ENCODE data around the gene ITGAX. TPM values are rescaled to one million over a fixed set of nuclear protein-coding genes. Genes with fewer than 3 reads are reported as not detected.

ITGAX gene
- total and polyA plus RNA-seq, 2 of the 8 experiments (the other 6 are each of a cell fraction or from before 2014, with no cell fraction given): 0.30 TPM; not detected in 1

DNA sequence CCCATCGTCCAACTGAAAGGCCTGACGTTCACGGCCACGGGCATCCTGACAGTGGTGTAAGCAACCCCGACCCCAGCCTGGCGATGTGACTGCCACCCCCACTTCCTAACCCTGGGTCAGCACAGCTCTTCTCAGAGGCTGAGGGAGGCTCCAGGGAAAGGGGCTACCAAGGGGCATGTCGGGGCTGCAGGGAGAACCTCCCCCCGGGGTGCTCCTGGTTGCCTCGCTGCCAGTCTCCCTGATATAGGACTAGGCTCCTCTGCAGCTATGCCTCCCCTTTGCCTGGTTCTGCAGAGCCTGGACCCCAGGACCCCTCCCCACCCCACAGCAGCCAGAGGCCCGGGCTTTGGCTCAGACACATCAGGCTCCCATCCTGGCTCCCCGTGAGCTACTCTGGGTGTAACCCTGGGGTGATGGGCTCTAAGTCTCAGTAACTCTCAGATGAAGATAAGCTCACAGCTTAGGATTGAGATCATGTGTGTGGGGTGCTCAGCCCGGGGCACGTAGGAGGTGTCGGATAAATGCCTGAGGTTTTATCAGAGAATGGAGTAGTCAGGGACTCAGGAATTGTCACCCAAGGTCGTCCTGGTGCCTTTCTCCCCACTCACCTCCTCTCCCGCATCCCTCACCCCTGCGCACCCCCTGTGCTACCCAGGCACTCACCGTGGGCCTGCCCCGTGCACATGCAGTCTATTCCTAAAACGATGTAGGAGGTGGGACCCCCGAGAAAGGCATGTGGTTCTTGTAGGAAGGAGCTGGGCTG, 48.8 kb downstream of the ITGAX start:
- H4K8ac ChIP-seq (ENCODE audit: extremely low read depth, insufficient read depth, low read length): peak overlapping the region; percentile 14; the same call in 1 of the 2 replicates

More for the DNA sequence above, 48.8 kb downstream of the ITGAX start:
- H3K23ac ChIP-seq (ENCODE audit: insufficient read length): no peak overlapping the region
- H3K56ac ChIP-seq (replicated peaks; ENCODE audit: insufficient read length, low read depth, low read length): no peak overlapping the region
- H3K18ac ChIP-seq (ENCODE audit: extremely low read depth, low read length): no peak overlapping the region
- no peak overlapping the region for H2AK5ac ChIP-seq (ENCODE audit: low read depth, low read length)
- H3K27ac ChIP-seq (ENCODE audit: low read depth, low read length): no peak overlapping the region
- no peaks in the 10 kb centered on the region for H3K79me1 ChIP-seq (ENCODE audit: low read depth, low read length)
- FAIRE-seq (no peak), DNase-seq (ENCODE audit: low read depth in 1 of 2, low spot score in 2 of 2) (no peak)
- no peak overlapping the region for H3K4ac ChIP-seq (replicated peaks; ENCODE audit: insufficient read length, low read depth, low read length)
- H2BK12ac ChIP-seq (ENCODE audit: low read depth, low read length): no peak overlapping the region
- no peak overlapping the region for H2BK120ac ChIP-seq (replicated peaks; ENCODE audit: low read depth, low read length)
- H3K4me1 ChIP-seq (replicated peaks in 1 of 4; ENCODE audit: control insufficient read depth in 3 of 4, insufficient read depth in 4 of 4, low read length in 3 of 4): no peaks in the 10 kb centered on the region
- CTCF ChIA-PET (ENCODE audit: partially characterized antibody): interaction anchor here (0.8 kb wide), 1 partner anchor 15 kb away, joined by 4 read pairs; no protein-coding TSS in a partner anchor
- no peak overlapping the region for H3K14ac ChIP-seq (ENCODE audit: insufficient read length)
- POLR2A ChIA-PET (ENCODE audit: partially characterized antibody): no interaction called here
- H4K5ac ChIP-seq (ENCODE audit: insufficient read length, low read depth, low read length): no peak overlapping the region
- no peak overlapping the region for H3K9ac ChIP-seq (replicated peaks in 1 of 4; ENCODE audit: extremely low read depth in 1 of 4, low read depth in 3 of 4, low read length in 3 of 4)
- no peak overlapping the region for H2BK20ac ChIP-seq (ENCODE audit: low read length)
- no peaks in the 10 kb centered on the region for H3K23me2 ChIP-seq (ENCODE audit: low read depth, low read length)
- no peak overlapping the region for H2BK15ac ChIP-seq (ENCODE audit: low read length)
- H3K4me3 ChIP-seq (ENCODE audit: extremely low read depth in 1 of 4, insufficient read depth in 2 of 4, low read depth in 3 of 4, low read length in 4 of 4): no peak overlapping the region
- no peaks in the 10 kb centered on the region for H3K36me3 ChIP-seq (ENCODE audit: control insufficient read depth in 2 of 4, insufficient read depth in 4 of 4, low read length in 3 of 4)
- no peak overlapping the region for H2AFZ ChIP-seq (ENCODE audit: low read length)
- H4K91ac ChIP-seq (replicated peaks; ENCODE audit: insufficient read length, low read length): no peak overlapping the region
- no peaks in the 10 kb centered on the region for H4K20me1 ChIP-seq (replicated peaks in 1 of 2; ENCODE audit: control insufficient read depth in 1 of 2, insufficient read depth in 2 of 2, low read length in 2 of 2)
- no peak overlapping the region for H3K4me2 ChIP-seq (ENCODE audit: insufficient read depth in 1 of 2, low read depth in 2 of 2, low read length in 2 of 2)
- H3K27me3 ChIP-seq (replicated peaks in 1 of 4; ENCODE audit: control insufficient read depth in 3 of 4, extremely low read depth in 1 of 4, insufficient read depth in 3 of 4, low read length in 3 of 4): no peaks in the 10 kb centered on the region
- H3K9me3 ChIP-seq (ENCODE audit: insufficient read depth in 2 of 2, low read depth in 1 of 2, low read length in 1 of 2): no peaks in the 10 kb centered on the region
- 93% methylated on average over 19 of the region's 21 CpGs; no CpG with 5 or more reads in 1 of the 2 experiments for WGBS, 2 experiments (ENCODE audit: extremely low coverage in 1 of 2, insufficient coverage in 1 of 2, insufficient read length in 1 of 2, insufficient replicate concordance in 2 of 2, low coverage in 1 of 2, low lambda C conversion rate in 2 of 2, missing lambda C conversion rate in 1 of 2)
- no peak overlapping the region for H2BK5ac ChIP-seq (ENCODE audit: low read depth, low read length)
- no peaks in the 10 kb centered on the region for H3K79me2 ChIP-seq (ENCODE audit: control insufficient read depth in 1 of 2, insufficient read depth in 2 of 2, low read length in 2 of 2)

All from H1 (cell line).